Right lobe of liver (tissue), 6 donors: ENCODE data around the gene TMED8. TPM values are rescaled to one million over a fixed set of nuclear protein-coding genes. Genes with fewer than 3 reads are reported as not detected.

Source experiments
- ATAC-seq, 4 donors: fragments of 200-7000 bp; cut with Tn5 transposase; one replicate each; pipeline ENCODE4 v1.9.1; 2020; ENCODE audit warnings: mild to moderate bottlenecking in 4 of 4, moderate library complexity in 4 of 4
- DNase-seq, 3 donors: peaks; one replicate each; pipeline ENCODE4 v3.0.0-alpha.2; 2020
- H3K27ac ChIP-seq, 3 donors: fragments of 200-600 bp; one replicate each; pipeline ENCODE4 v1.8.0; 2022
- H3K27me3 ChIP-seq, 2 donors: fragments of 200-600 bp; one replicate each; pipeline ENCODE4 v1.8.0; 2022
- H3K36me3 ChIP-seq, 4 donors: fragments of 200-600 bp; sonication (generic) in 1 of 4; one replicate each; pipeline versions ENCODE4 v1.5.1 to v1.8.0; 2017 to 2022; ENCODE audit warnings: control low read depth in 1 of 4
- H3K4me1 ChIP-seq, 4 donors: fragments of 200-600 bp; sonication (generic) in 1 of 4; one replicate each; pipeline versions ENCODE4 v1.5.1 to v1.8.0; 2017 to 2022; ENCODE audit warnings: control low read depth in 1 of 4
- H3K4me3 ChIP-seq, 3 donors: fragments of 200-600 bp; one replicate each; pipeline ENCODE4 v1.8.0; 2022
- H3K9me3 ChIP-seq, 4 donors: fragments of 200-600 bp; sonication (generic) in 1 of 4; one replicate each; pipeline versions ENCODE4 v1.5.1 to v1.8.0; 2017 to 2022; ENCODE audit warnings: control low read depth in 1 of 4
- POLR2A ChIP-seq: fragments of 450-650 bp; IDR thresholded peaks from one replicate; pipeline ENCODE4 v1.6.1; 2017; ENCODE audit warnings: antibody characterized with exemption, mild to moderate bottlenecking
- WGBS: methylation state at CpG from one replicate; pipeline ENCODE4 v1.1.6; 2018; ENCODE audit warnings: low coverage, low lambda C conversion rate; ENCODE audit not compliant: insufficient coverage; ENCODE audit errors: missing lambda C conversion rate; 5-methylcytosine and 5-hydroxymethylcytosine counted together
- intact Hi-C, 2 donors: fragments of 100-400 bp; cut with DNase I; formaldehyde crosslinking; loops; one replicate each; pipeline versions ENCODE4 v1.11.2 to v1.14.1; 2022
- total RNA-seq, 6 experiments: library from RNA; depleted of rRNA in 2 of 6; stranded (reverse); fragments of >200 nt in 2 of 6; fragmentation: NEBNext Ultra II Directional in 3 of 6; extraction: Animal tissue kit (Norgen Biotek cat#: 25700) in 3 of 6; gene quantifications; one replicate each; pipeline versions ENCODE4 v1.1.0 to v1.2.4, GENCODE V29; 2016 to 2023
- TF ChIP-seq, protein P1 (sequence below), 4 donors: fragments of 200-600 bp in 3 of 4; fragments of 450-650 bp in 1 of 4; IDR thresholded peaks; one replicate each; pipeline versions ENCODE4 v1.5.1 to v1.8.0; 2016 to 2022; ENCODE audit warnings: antibody characterized with exemption in 4 of 4, mild to moderate bottlenecking in 2 of 4
- donor health status: DM: no; HTN: yes; CAD: no.
- donor health status: DM: no; HTN: no; CAD: no.
- donor health status: DM: no; HTN: no; CAD: no.
- donor health status: DM: no; HTN: yes; CAD: no.
- donor health status: DM: no; HTN: yes; CAD: no.

The TMED8 gene
- total RNA-seq, 6 experiments from 2014 or later: 2.5 to 4.4 (median 3.1) TPM

- DNase-seq (no peak), ATAC-seq (no peak)
- H3K27ac ChIP-seq: no peak overlapping the region
- H3K4me1 ChIP-seq: peaks cover 0 to 2% (median under 1%) of the 10 kb centered on the region in 4 donors
- H3K27me3 ChIP-seq: no peaks in the 10 kb centered on the region
- H3K4me3 ChIP-seq: no peak overlapping the region
- H3K36me3 ChIP-seq: no peaks in the 10 kb centered on the region
- intact Hi-C loops: no loop called here
- H3K9me3 ChIP-seq: no peaks in the 10 kb centered on the region
- no peak for TF ChIP-seq POLR2A
- TF ChIP-seq, protein P1, sequence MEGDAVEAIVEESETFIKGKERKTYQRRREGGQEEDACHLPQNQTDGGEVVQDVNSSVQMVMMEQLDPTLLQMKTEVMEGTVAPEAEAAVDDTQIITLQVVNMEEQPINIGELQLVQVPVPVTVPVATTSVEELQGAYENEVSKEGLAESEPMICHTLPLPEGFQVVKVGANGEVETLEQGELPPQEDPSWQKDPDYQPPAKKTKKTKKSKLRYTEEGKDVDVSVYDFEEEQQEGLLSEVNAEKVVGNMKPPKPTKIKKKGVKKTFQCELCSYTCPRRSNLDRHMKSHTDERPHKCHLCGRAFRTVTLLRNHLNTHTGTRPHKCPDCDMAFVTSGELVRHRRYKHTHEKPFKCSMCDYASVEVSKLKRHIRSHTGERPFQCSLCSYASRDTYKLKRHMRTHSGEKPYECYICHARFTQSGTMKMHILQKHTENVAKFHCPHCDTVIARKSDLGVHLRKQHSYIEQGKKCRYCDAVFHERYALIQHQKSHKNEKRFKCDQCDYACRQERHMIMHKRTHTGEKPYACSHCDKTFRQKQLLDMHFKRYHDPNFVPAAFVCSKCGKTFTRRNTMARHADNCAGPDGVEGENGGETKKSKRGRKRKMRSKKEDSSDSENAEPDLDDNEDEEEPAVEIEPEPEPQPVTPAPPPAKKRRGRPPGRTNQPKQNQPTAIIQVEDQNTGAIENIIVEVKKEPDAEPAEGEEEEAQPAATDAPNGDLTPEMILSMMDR (IDR thresholded peaks at IDR 0.05): no peak
- WGBS: 74% methylated on average over 4 of the region's 4 CpGs
Measured at GRCh38 chr14:77309131-77309530, 67.8 kb downstream of the TMED8 start.

- Histone ChIP-seq H3K27ac (no peak overlapping the region), H3K36me3 (no peaks in the 10 kb centered on the region), H3K4me3 (no peak overlapping the region), H3K4me1 (peaks cover 0 to 11% (median 7%) of the 10 kb centered on the region in 4 donors), H3K27me3 (no peaks in the 10 kb centered on the region), H3K9me3 (no peaks in the 10 kb centered on the region)
- intact Hi-C loops: no loop called here
- TF ChIP-seq POLR2A: no peak
- TF ChIP-seq, protein P1 (IDR thresholded peaks at IDR 0.05): no peak
- DNase-seq (no peak), ATAC-seq (peak in 2 of 4 donors; percentile 29 to 42)
- 55% methylated on average over 3 of the region's 3 CpGs for WGBS
Measured at GRCh38 chr14:77306851-77307496, 69.9 kb downstream of the TMED8 start.

- intact Hi-C loops: no loop called here
- Histone ChIP-seq H3K36me3 (no peaks in the 10 kb centered on the region), H3K4me3 (no peak overlapping the region), H3K4me1 (peaks cover 0 to 11% (median 7%) of the 10 kb centered on the region in 4 donors), H3K27me3 (no peaks in the 10 kb centered on the region), H3K27ac (no peak overlapping the region), H3K9me3 (no peaks in the 10 kb centered on the region)
- WGBS: 71% methylated on average over 3 of the region's 3 CpGs
- ATAC-seq (no peak), DNase-seq (no peak)
- TF ChIP-seq, protein P1 (IDR thresholded peaks at IDR 0.05): no peak
- no peak for TF ChIP-seq POLR2A
Measured at GRCh38 chr14:77306416-77306815, 70.5 kb downstream of the TMED8 start.

- Histone ChIP-seq H3K4me3 (no peak overlapping the region), H3K9me3 (no peaks in the 10 kb centered on the region), H3K27me3 (no peaks in the 10 kb centered on the region), H3K27ac (no peak overlapping the region), H3K36me3 (no peaks in the 10 kb centered on the region), H3K4me1 (peaks cover 0 to 11% (median 7%) of the 10 kb centered on the region in 4 donors)
- ATAC-seq: no peak
- no peak for TF ChIP-seq POLR2A
- TF ChIP-seq, protein P1 (IDR thresholded peaks at IDR 0.05): no peak
- no peak for DNase-seq
- WGBS: no CpG with 5 or more reads among the region's 4 CpGs
- intact Hi-C loops: no loop called here
Measured at GRCh38 chr14:77305696-77306095, 71.2 kb downstream of the TMED8 start.
